ENCODE results near the gene ENGASE.

- TF ChIP-seq POLR2A (IDR thresholded peaks at IDR 0.05; ENCODE audit: low read depth, low read length) (no peak), CTCF (conservative IDR thresholded peaks at IDR 0.05; ENCODE audit: low read depth, low read length) (no peak), SMC3 (IDR thresholded peaks at IDR 0.05; ENCODE audit: low read depth, low read length) (no peak), MXI1 (IDR thresholded peaks at IDR 0.05; ENCODE audit: borderline replicate concordance, low read depth, low read length) (no peak), CEBPB (IDR thresholded peaks at IDR 0.05; ENCODE audit: low read depth, low read length) (no peak), MAZ (IDR thresholded peaks at IDR 0.05; ENCODE audit: borderline replicate concordance, low read depth, low read length) (no peak)
Measured at GRCh38 chr17:79047291-79047920, 27.2 kb upstream of the ENGASE start.
